Activated CD8-positive, alpha-beta T cell treated with anti-CD3 and anti-CD28 coated beads for 36 hours (primary cell): ENCODE results near the gene IFT81. TPM values are rescaled to one million over a fixed set of nuclear protein-coding genes. Genes with fewer than 3 reads are reported as not detected.

Experiments used
- ATAC-seq: fragments of 200-7000 bp; cut with Tn5 transposase; one replicate; pipeline ENCODE4 v1.10.0; 2021; ENCODE audit warnings: mild to moderate bottlenecking, moderate library complexity
- CTCF ChIA-PET: fragments of 350-600 bp; sonication (Branson Sonifier 250); formaldehyde crosslinking; loops from one replicate; lab custom pipeline; 2021; ENCODE audit warnings: antibody characterized with exemption; lab: Charles Lee
- POLR2A ChIA-PET: fragments of 350-600 bp; sonication (Branson Sonifier 250); formaldehyde crosslinking; loops from one replicate; lab custom pipeline; 2021; ENCODE audit warnings: antibody characterized with exemption; lab: Charles Lee
- DNase-seq: peaks from one replicate; pipeline ENCODE4 v3.0.0-alpha.2; 2020
- H3K27ac Mint-ChIP-seq: one replicate; pipeline ENCODE4 v1.8.0; 2021; ENCODE audit warnings: mild to moderate bottlenecking, mixed read lengths
- H3K27me3 Mint-ChIP-seq: one replicate; pipeline ENCODE4 v1.8.0; 2021; ENCODE audit warnings: mixed read lengths
- H3K36me3 Mint-ChIP-seq: one replicate; pipeline ENCODE4 v1.8.0; 2021; ENCODE audit warnings: low read depth, mixed read lengths
- H3K4me1 Mint-ChIP-seq: one replicate; pipeline ENCODE4 v1.8.0; 2021; ENCODE audit warnings: low read depth, mixed read lengths
- H3K4me3 Mint-ChIP-seq: one replicate; pipeline ENCODE4 v1.8.0; 2021; ENCODE audit warnings: mild to moderate bottlenecking, moderate library complexity, mixed read lengths
- H3K9me3 Mint-ChIP-seq: one replicate; pipeline ENCODE4 v1.8.0; 2021; ENCODE audit warnings: mixed read lengths
- intact Hi-C: fragments of 100-400 bp; cut with micrococcal nuclease; formaldehyde crosslinking; loops from one replicate; pipeline ENCODE4 v1.10.0; 2022
- total RNA-seq, 2 experiments: library from RNA; stranded (reverse); gene quantifications; one replicate each; pipeline ENCODE4 v1.2.3, GENCODE V29; 2021
- TF ChIP-seq, protein P1 (sequence below): fragments of 200-600 bp; IDR thresholded peaks from one replicate; pipeline ENCODE4 v1.8.0; 2022; ENCODE audit warnings: antibody characterized with exemption, mild to moderate bottlenecking

The IFT81 gene
- total RNA-seq, 2 experiments from 2014 or later, result 1.8 to 2.8 TPM

DNA sequence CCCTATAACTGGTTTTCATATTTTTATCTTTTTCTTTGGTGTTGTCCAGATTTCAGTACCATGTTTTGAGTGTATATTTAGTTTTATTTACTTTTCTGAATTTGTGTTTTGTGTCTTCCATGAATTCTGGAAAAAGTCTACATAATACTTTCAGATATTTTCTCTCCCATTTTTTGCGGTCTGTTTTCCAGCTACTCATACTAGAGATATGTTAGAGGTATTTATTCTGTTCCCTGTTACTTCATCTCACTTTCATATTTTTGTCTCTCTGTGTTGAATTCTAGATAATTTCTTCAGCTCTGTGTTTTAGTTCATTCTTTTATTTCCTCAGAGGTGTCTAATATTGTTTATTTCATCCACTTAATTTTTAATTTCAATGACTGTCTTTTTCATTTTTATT lies 74.2 kb downstream of the IFT81 start:
- DNase-seq (no peak), ATAC-seq (no peak)
- Mint-ChIP-seq H3K9me3 (peaks cover 1% of the 10 kb centered on the region), H3K27me3 (no peaks in the 10 kb centered on the region), H3K27ac (no peak overlapping the region), H3K36me3 (no peaks in the 10 kb centered on the region), H3K4me1 (peaks cover 6% of the 10 kb centered on the region), H3K4me3 (no peak overlapping the region)
- TF ChIP-seq, protein P1, sequence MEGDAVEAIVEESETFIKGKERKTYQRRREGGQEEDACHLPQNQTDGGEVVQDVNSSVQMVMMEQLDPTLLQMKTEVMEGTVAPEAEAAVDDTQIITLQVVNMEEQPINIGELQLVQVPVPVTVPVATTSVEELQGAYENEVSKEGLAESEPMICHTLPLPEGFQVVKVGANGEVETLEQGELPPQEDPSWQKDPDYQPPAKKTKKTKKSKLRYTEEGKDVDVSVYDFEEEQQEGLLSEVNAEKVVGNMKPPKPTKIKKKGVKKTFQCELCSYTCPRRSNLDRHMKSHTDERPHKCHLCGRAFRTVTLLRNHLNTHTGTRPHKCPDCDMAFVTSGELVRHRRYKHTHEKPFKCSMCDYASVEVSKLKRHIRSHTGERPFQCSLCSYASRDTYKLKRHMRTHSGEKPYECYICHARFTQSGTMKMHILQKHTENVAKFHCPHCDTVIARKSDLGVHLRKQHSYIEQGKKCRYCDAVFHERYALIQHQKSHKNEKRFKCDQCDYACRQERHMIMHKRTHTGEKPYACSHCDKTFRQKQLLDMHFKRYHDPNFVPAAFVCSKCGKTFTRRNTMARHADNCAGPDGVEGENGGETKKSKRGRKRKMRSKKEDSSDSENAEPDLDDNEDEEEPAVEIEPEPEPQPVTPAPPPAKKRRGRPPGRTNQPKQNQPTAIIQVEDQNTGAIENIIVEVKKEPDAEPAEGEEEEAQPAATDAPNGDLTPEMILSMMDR, result no peak
- ChIA-PET CTCF (no interaction called here), POLR2A (no interaction called here)
- intact Hi-C loops, result no loop called here

DNA sequence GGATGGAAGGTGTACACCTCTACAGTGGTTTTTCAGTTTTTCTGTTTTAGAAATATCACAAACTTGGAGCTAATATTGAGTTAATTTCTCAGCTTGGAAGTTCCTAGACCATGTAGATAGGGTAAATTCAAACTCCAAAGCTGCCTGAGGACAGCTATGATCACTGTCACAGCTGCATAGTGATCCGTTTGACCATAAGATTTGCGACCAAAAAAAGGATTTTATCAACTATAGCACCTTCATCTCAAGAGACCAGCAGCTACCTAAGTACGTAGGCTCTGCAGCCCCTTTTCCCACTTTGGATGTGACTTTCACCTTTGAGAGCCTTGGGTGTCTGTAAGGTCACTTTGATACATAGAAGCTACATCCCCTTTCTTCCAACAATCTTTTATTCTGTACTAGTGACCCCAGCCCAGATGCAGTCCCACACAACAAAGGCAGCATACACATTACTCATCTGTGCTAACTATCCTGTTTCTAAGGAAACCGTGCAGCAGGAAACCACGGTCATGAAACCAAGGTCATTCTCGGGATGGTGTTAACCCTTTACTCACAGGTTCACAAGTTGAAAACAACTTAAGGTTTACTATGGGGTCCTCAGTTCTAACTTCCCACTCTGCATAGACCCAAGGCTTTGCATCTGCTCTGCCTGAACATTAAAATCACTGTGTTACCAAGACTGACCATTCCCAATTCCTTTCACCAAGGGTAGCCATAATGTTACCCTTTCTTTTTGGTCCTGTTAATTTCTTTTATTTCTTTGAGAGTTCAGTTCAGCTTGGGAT lies 75.4 kb downstream of the IFT81 start:
- intact Hi-C loops, result no loop called here
- no peaks in the 10 kb centered on the region for H3K9me3 Mint-ChIP-seq
- H3K27ac Mint-ChIP-seq, result no peak overlapping the region
- no peak overlapping the region for H3K4me3 Mint-ChIP-seq
- peaks cover 6% of the 10 kb centered on the region for H3K4me1 Mint-ChIP-seq
- H3K36me3 Mint-ChIP-seq, result no peaks in the 10 kb centered on the region
- TF ChIP-seq, protein P1, result no peak
- POLR2A ChIA-PET, result no interaction called here
- CTCF ChIA-PET, result interaction anchor here (1.1 to 1.5 kb wide), 2 partner anchors 98 to 232 kb away, joined by 3 to 4 read pairs; no protein-coding TSS in a partner anchor
- no peaks in the 10 kb centered on the region for H3K27me3 Mint-ChIP-seq
- ATAC-seq, result peak; percentile 84
- DNase-seq, result peak; percentile 39

DNA sequence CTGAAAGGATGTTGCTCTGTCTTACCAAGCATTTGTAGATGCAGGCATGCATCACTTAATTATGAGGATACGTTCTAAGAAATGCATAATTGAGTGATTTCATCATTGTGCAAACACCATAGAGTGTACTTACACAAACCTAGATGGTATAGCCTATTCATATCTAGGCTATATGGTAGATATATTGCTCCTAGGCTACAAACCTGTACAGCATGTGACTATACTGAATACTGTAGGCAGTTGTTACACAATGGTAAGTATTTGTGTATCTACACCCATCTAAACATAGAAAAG lies 75.9 kb downstream of the IFT81 start:
- no peaks in the 10 kb centered on the region for H3K36me3 Mint-ChIP-seq
- H3K27me3 Mint-ChIP-seq, result no peaks in the 10 kb centered on the region
- no peak overlapping the region for H3K4me3 Mint-ChIP-seq
- no peaks in the 10 kb centered on the region for H3K9me3 Mint-ChIP-seq
- no peak for ATAC-seq
- CTCF ChIA-PET, result interaction anchor here (1.5 kb wide), 1 partner anchor 98 kb away, joined by 3 read pairs; no protein-coding TSS in a partner anchor
- TF ChIP-seq, protein P1, result no peak
- H3K4me1 Mint-ChIP-seq, result peaks cover 6% of the 10 kb centered on the region
- intact Hi-C loops, result no loop called here
- POLR2A ChIA-PET, result no interaction called here
- H3K27ac Mint-ChIP-seq, result no peak overlapping the region
- no peak for DNase-seq

DNA sequence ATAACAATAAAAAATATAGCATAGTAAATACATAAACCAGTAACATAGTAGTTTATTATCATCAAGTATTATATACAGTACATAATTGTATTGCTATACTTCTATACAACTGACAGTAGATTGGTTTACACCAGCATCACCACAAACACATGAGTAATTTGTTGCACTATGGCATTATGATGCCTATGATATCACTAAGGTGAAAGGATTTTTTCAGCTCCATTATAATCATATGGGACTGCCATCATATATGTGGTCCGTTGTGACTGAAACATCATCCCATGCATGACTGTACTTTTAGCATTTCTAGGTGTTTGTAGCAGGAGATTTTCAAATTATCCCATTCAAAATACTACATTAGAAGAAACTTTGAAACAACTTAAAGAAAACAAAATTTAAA lies 77.8 kb downstream of the IFT81 start:
- no peak for ATAC-seq
- no peak overlapping the region for H3K27ac Mint-ChIP-seq
- ChIA-PET CTCF (interaction anchor here (1.3 kb wide), 1 partner anchor 230 kb away, joined by 3 read pairs; no protein-coding TSS in a partner anchor), POLR2A (no interaction called here)
- intact Hi-C loops, result no loop called here
- DNase-seq, result no peak
- TF ChIP-seq, protein P1, result no peak
- H3K27me3 Mint-ChIP-seq, result no peaks in the 10 kb centered on the region
- H3K36me3 Mint-ChIP-seq, result no peaks in the 10 kb centered on the region
- peaks cover 6% of the 10 kb centered on the region for H3K4me1 Mint-ChIP-seq
- H3K9me3 Mint-ChIP-seq, result no peaks in the 10 kb centered on the region
- no peak overlapping the region for H3K4me3 Mint-ChIP-seq

DNA sequence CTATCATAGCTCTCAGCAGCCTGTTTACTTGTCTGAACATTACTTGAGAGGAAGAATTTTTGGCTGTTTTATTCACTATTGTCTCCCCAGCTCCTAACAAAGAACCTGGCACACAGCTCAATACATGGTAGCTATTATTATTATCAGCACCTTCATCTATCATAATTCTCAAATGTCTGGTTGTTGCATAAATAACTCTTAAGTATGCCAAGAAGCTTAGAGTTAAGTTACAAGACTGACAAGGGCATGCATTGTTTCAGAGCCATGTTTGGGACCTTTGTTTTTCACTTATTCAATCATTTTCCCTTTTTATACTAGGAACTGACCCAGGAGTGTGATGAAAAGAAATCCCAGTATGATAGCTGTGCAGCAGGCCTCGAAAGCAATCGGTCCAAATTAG lies 79.4 kb downstream of the IFT81 start:
- ChIA-PET CTCF (interaction anchor here (0.6 to 1.2 kb wide), 3 partner anchors 11 to 57 kb away, joined by 3 to 4 read pairs (median 4); no protein-coding TSS in a partner anchor), POLR2A (interaction anchor here (1.1 to 1.2 kb wide), 2 partner anchors 8 to 180 kb away, joined by 3 to 4 read pairs; no protein-coding TSS in a partner anchor)
- no peak for ATAC-seq
- no peak for DNase-seq
- intact Hi-C loops, result no loop called here
- Mint-ChIP-seq H3K36me3 (no peaks in the 10 kb centered on the region), H3K4me3 (no peak overlapping the region), H3K27me3 (no peaks in the 10 kb centered on the region), H3K9me3 (no peaks in the 10 kb centered on the region), H3K4me1 (peaks cover 6% of the 10 kb centered on the region), H3K27ac (no peak overlapping the region)
- TF ChIP-seq, protein P1, result no peak
